H1 (cell line): Measurements from ENCODE around the gene HID1. TPM values are rescaled to one million over a fixed set of nuclear protein-coding genes. Genes with fewer than 3 reads are reported as not detected.
A peak's percentile ranks its signal among the peaks of the same experiment; 100 is the strongest.

Experiments
- CTCF ChIA-PET: fragments of 300-600 bp; sonication (Branson Sonifier 250); formaldehyde crosslinking; loops from one replicate; lab custom pipeline; 2021; ENCODE audit not compliant: partially characterized antibody; lab: Charles Lee
- POLR2A ChIA-PET: fragments of 300-600 bp; sonication (Branson Sonifier 250); formaldehyde crosslinking; loops from one replicate; lab custom pipeline; 2021; ENCODE audit warnings: inconsistent platforms; ENCODE audit not compliant: partially characterized antibody; lab: Charles Lee
- DNase-seq, 2 experiments: peaks; one replicate each; pipeline versions ENCODE4 v3.0.0 to v3.0.0-alpha.2; 2010 to 2022; ENCODE audit warnings: low spot score in 2 of 2, low read depth in 1 of 2, mixed read lengths in 1 of 2
- FAIRE-seq: peaks from 2 replicates; lab custom pipeline; 2011; peaks lifted over from hg19 to GRCh38; lab: Jason Lieb, UNC
- H2AFZ ChIP-seq: 2 replicates; pipeline ENCODE4 v1.8.1; 2012; ENCODE audit warnings: low read length, inconsistent platforms
- H2AK5ac ChIP-seq: 2 replicates; pipeline ENCODE4 v1.6.1; 2013; ENCODE audit warnings: low read depth, low read length
- H2BK120ac ChIP-seq: replicated peaks from 2 replicates; pipeline ENCODE3; 2013; ENCODE audit warnings: low read depth, low read length, inconsistent platforms
- H2BK12ac ChIP-seq: 2 replicates; pipeline ENCODE4 v1.6.1; 2013; ENCODE audit warnings: low read depth, low read length
- H2BK15ac ChIP-seq: 2 replicates; pipeline ENCODE4 v1.6.1; 2013; ENCODE audit warnings: low read length
- H2BK20ac ChIP-seq: 2 replicates; pipeline ENCODE4 v1.6.1; 2013; ENCODE audit warnings: low read length
- H2BK5ac ChIP-seq: 2 replicates; pipeline ENCODE4 v1.6.1; 2013; ENCODE audit warnings: low read depth, low read length
- H3K14ac ChIP-seq: 2 replicates; pipeline ENCODE4 v1.6.1; 2013; ENCODE audit warnings: inconsistent platforms; ENCODE audit not compliant: insufficient read length
- H3K18ac ChIP-seq: 2 replicates; pipeline ENCODE4 v1.6.1; 2013; ENCODE audit warnings: low read length; ENCODE audit errors: extremely low read depth
- H3K23ac ChIP-seq: 2 replicates; pipeline ENCODE4 v1.6.1; 2013; ENCODE audit warnings: inconsistent platforms; ENCODE audit not compliant: insufficient read length
- H3K23me2 ChIP-seq: 2 replicates; pipeline ENCODE4 v1.6.1; 2013; ENCODE audit warnings: low read depth, low read length
- H3K27ac ChIP-seq: 2 replicates; pipeline ENCODE4 v1.6.1; 2011; ENCODE audit warnings: low read depth, low read length, inconsistent platforms
- H3K27me3 ChIP-seq, 4 experiments: replicated peaks in 1 of 4; 1 replicate in 1 of 4; 2 replicates in 3 of 4; pipeline versions ENCODE4 v1.6.1 to v1.8.1; 2011 to 2013; ENCODE audit warnings: low read length in 3 of 4, mild to moderate bottlenecking in 3 of 4, inconsistent platforms in 2 of 4, mixed read lengths in 2 of 4, moderate library complexity in 1 of 4; ENCODE audit not compliant: control insufficient read depth in 3 of 4, insufficient read depth in 3 of 4; ENCODE audit errors: extremely low read depth in 1 of 4
- H3K36me3 ChIP-seq, 4 experiments: 2 replicates each; pipeline versions ENCODE4 v1.6.1 to v1.8.1; 2011 to 2013; ENCODE audit warnings: mild to moderate bottlenecking in 4 of 4, low read length in 3 of 4, moderate library complexity in 2 of 4, control low read depth in 1 of 4, inconsistent platforms in 1 of 4; ENCODE audit not compliant: insufficient read depth in 4 of 4, control insufficient read depth in 2 of 4
- H3K4ac ChIP-seq: replicated peaks from 2 replicates; pipeline ENCODE3; 2013; ENCODE audit warnings: low read length, low read depth, mixed read lengths, inconsistent platforms; ENCODE audit not compliant: insufficient read length
- H3K4me1 ChIP-seq, 4 experiments: replicated peaks in 1 of 4; 1 replicate in 1 of 4; 2 replicates in 3 of 4; pipeline versions ENCODE4 v1.6.1 to v1.8.1; 2011 to 2013; ENCODE audit warnings: low read length in 3 of 4, inconsistent platforms in 2 of 4, mixed read lengths in 1 of 4; ENCODE audit not compliant: insufficient read depth in 4 of 4, control insufficient read depth in 3 of 4
- H3K4me2 ChIP-seq, 2 experiments: 2 replicates each; pipeline versions ENCODE4 v1.6.1 to v1.8.1; 2011 to 2013; ENCODE audit warnings: low read depth in 2 of 2, low read length in 2 of 2, control low read depth in 1 of 2, inconsistent platforms in 1 of 2, mild to moderate bottlenecking in 1 of 2; ENCODE audit not compliant: insufficient read depth in 1 of 2
- H3K4me3 ChIP-seq, 4 experiments: fragments of 200-600, 300-600 bp in 1 of 4; sonication (generic), shearing (Covaris generic), sonication (Bioruptor Twin) in 1 of 4; 2 replicates each; pipeline versions ENCODE4 v1.5.1 to v1.8.1; 2011 to 2016; ENCODE audit warnings: low read length in 4 of 4, low read depth in 3 of 4, control low read depth in 2 of 4, inconsistent platforms in 2 of 4, mild to moderate bottlenecking in 2 of 4, mixed read lengths in 1 of 4, moderate library complexity in 1 of 4; ENCODE audit not compliant: insufficient read depth in 2 of 4; ENCODE audit errors: extremely low read depth in 1 of 4
- H3K56ac ChIP-seq: replicated peaks from 2 replicates; pipeline ENCODE3; 2013; ENCODE audit warnings: low read depth, mild to moderate bottlenecking, mixed read lengths, low read length, inconsistent platforms; ENCODE audit not compliant: insufficient read length
- H3K79me1 ChIP-seq: 2 replicates; pipeline ENCODE4 v1.6.1; 2013; ENCODE audit warnings: low read depth, low read length, control low read depth
- H3K79me2 ChIP-seq, 2 experiments: 2 replicates each; pipeline versions ENCODE4 v1.6.1 to v1.8.1; 2012 to 2013; ENCODE audit warnings: low read length in 2 of 2, mild to moderate bottlenecking in 2 of 2, inconsistent platforms in 1 of 2; ENCODE audit not compliant: insufficient read depth in 2 of 2, control insufficient read depth in 1 of 2
- H3K9ac ChIP-seq, 4 experiments: replicated peaks in 1 of 4; 1 replicate in 1 of 4; 2 replicates in 3 of 4; pipeline versions ENCODE4 v1.6.1 to v1.8.1; 2011 to 2013; ENCODE audit warnings: low read depth in 3 of 4, low read length in 3 of 4, control low read depth in 2 of 4, mild to moderate bottlenecking in 2 of 4, moderate library complexity in 2 of 4, inconsistent platforms in 1 of 4; ENCODE audit errors: extremely low read depth in 1 of 4
- H3K9me3 ChIP-seq, 2 experiments: 2 replicates each; pipeline versions ENCODE4 v1.6.1 to v1.8.1; 2012 to 2013; ENCODE audit warnings: mild to moderate bottlenecking in 2 of 2, moderate library complexity in 2 of 2, control low read depth in 1 of 2, inconsistent platforms in 1 of 2, low read depth in 1 of 2, low read length in 1 of 2, mixed read lengths in 1 of 2; ENCODE audit not compliant: insufficient read depth in 2 of 2
- H4K20me1 ChIP-seq, 2 experiments: replicated peaks in 1 of 2; 2 replicates each; pipeline versions ENCODE3 to v1.8.1; 2011 to 2013; ENCODE audit warnings: inconsistent platforms in 2 of 2, low read length in 2 of 2, mild to moderate bottlenecking in 1 of 2; ENCODE audit not compliant: insufficient read depth in 2 of 2, control insufficient read depth in 1 of 2
- H4K5ac ChIP-seq: 2 replicates; pipeline ENCODE4 v1.6.1; 2013; ENCODE audit warnings: low read length, low read depth, mixed read lengths, inconsistent platforms; ENCODE audit not compliant: insufficient read length
- H4K8ac ChIP-seq: 2 replicates; pipeline ENCODE4 v1.8.0; 2013; ENCODE audit warnings: mild to moderate bottlenecking, moderate library complexity, low read length, inconsistent platforms; ENCODE audit not compliant: insufficient read depth; ENCODE audit errors: extremely low read depth
- H4K91ac ChIP-seq: replicated peaks from 2 replicates; pipeline ENCODE3; 2013; ENCODE audit warnings: low read length, mixed read lengths, inconsistent platforms; ENCODE audit not compliant: insufficient read length
- EZH2 ChIP-seq: fragments of 200-600 bp; sonication (generic); IDR thresholded peaks from 2 replicates; pipeline ENCODE4 v1.7.1; 2012; ENCODE audit warnings: low read depth, mild to moderate bottlenecking, moderate library complexity, low read length, inconsistent platforms; ENCODE audit not compliant: severe bottlenecking
- GABPA ChIP-seq: IDR thresholded peaks from 2 replicates; pipeline ENCODE4 v1.6.1; 2011; ENCODE audit warnings: mild to moderate bottlenecking, low read length, moderate library complexity, borderline replicate concordance; ENCODE audit not compliant: insufficient read depth
- MAX ChIP-seq: IDR thresholded peaks from 2 replicates; pipeline ENCODE4 v1.6.1; 2012; ENCODE audit warnings: inconsistent platforms
- RAD21 ChIP-seq, 2 experiments: IDR thresholded peaks in 1 of 2; conservative IDR thresholded peaks in 1 of 2; 2 replicates each; pipeline ENCODE4 v1.6.1; 2011; ENCODE audit warnings: low read depth in 2 of 2, low read length in 2 of 2, improper control_type of control experiment in 1 of 2, inconsistent platforms in 1 of 2, mild to moderate bottlenecking in 1 of 2, moderate library complexity in 1 of 2
- RNF2 ChIP-seq: fragments of 200-900, 300-1000 bp; sonication (generic); IDR thresholded peaks from 2 replicates; pipeline ENCODE4 v1.7.1; 2016; ENCODE audit warnings: borderline replicate concordance, low read depth, mild to moderate bottlenecking, antibody characterized with exemption, low read length; ENCODE audit not compliant: poor library complexity, severe bottlenecking; ENCODE audit errors: missing control alignments
- SIRT6 ChIP-seq: IDR thresholded peaks from one replicate; pipeline ENCODE4 v1.7.1; 2012; ENCODE audit warnings: low read length, inconsistent platforms
- SP1 ChIP-seq: IDR thresholded peaks from 2 replicates; pipeline ENCODE4 v1.6.1; 2011; ENCODE audit warnings: low read depth, low read length
- SP2 ChIP-seq: IDR thresholded peaks from 2 replicates; pipeline ENCODE4 v1.6.1; 2012; ENCODE audit warnings: mild to moderate bottlenecking, low read length, inconsistent platforms
- TBP ChIP-seq: IDR thresholded peaks from 2 replicates; pipeline ENCODE4 v1.6.1; 2011; ENCODE audit warnings: low read depth, low read length, improper control_type of control experiment
- ZNF274 ChIP-seq: IDR thresholded peaks from 2 replicates; pipeline ENCODE4 v1.7.0; 2012; ENCODE audit warnings: low read length, borderline replicate concordance; ENCODE audit errors: extremely low read depth
- WGBS, 2 experiments: shearing (Covaris generic) in 1 of 2; methylation state at CpG; one replicate each; pipeline versions ENCODE4 v1.1.6 to v1.1.7; 2013 to 2015; ENCODE audit warnings: low lambda C conversion rate in 2 of 2, mixed read lengths in 2 of 2, inconsistent platforms in 1 of 2, low coverage in 1 of 2, missing lambda C conversion rate in 1 of 2; ENCODE audit not compliant: insufficient replicate concordance in 2 of 2, insufficient coverage in 1 of 2, insufficient read length in 1 of 2; ENCODE audit errors: extremely low coverage in 1 of 2, missing lambda C conversion rate in 1 of 2; 5-methylcytosine and 5-hydroxymethylcytosine counted together
- polyA plus RNA-seq, 7 experiments: library from polyadenylated mRNA; depleted of rRNA in 3 of 7; stranded (reverse) in 5 of 7; unstranded in 2 of 7; fragments of >200 nt in 5 of 7; fragments of 200-250 nt in 2 of 7; gene quantifications; 1 replicate in 5 of 7; 2 replicates in 1 of 7; 4 replicates in 1 of 7; pipeline versions ENCODE4 v1.2.1 to v1.2.3, GENCODE V29; 2011 to 2013; ENCODE audit warnings: missing spikeins in 2 of 7, mixed read lengths in 2 of 7
- total RNA-seq: library from RNA; stranded (reverse); fragmentation: NEBNext Ultra II Directional; extraction: Animal tissue kit (Norgen Biotek cat#: 25700); gene quantifications from 2 replicates; pipeline ENCODE4 v1.2.1, GENCODE V29; 2021

HID1 gene
- total and polyA plus RNA-seq, 2 of the 8 experiments (the other 6 are each of a cell fraction or from before 2014, with no cell fraction given), result 15.1 to 25.9 TPM

- peaks cover 2 to 6% of the 10 kb centered on the region in 2 experiments for H4K20me1 ChIP-seq
- H3K4me3 ChIP-seq, result peak within 1 kb of the TSS; percentile 28 to 54 (median 36)
- H3K27ac ChIP-seq, result no peak within 1 kb of the TSS
- 7% methylated on average over 61 of the region's 78 CpGs; no CpG with 5 or more reads in 1 of the 2 experiments for WGBS, 2 experiments
- POLR2A ChIA-PET, result interaction anchor here (0.7 to 0.8 kb wide), 2 partner anchors 9 to 71 kb away, joined by 3 to 4 read pairs; no protein-coding TSS in a partner anchor
- no peak within 1 kb of the TSS for H4K91ac ChIP-seq
- no peak within 1 kb of the TSS for H4K5ac ChIP-seq
- no peak within 1 kb of the TSS for H2BK120ac ChIP-seq
- DNase-seq, result no peak
- H3K23ac ChIP-seq, result no peak within 1 kb of the TSS
- H2BK12ac ChIP-seq, result no peak within 1 kb of the TSS
- no peak within 1 kb of the TSS for H3K4ac ChIP-seq
- FAIRE-seq, result no peak
- H3K4me1 ChIP-seq, result peaks cover 0 to 6% (median 5%) of the 10 kb centered on the region in 4 experiments; a peak in 4 of 7 replicates
- no peaks in the 10 kb centered on the region for H3K79me2 ChIP-seq
- no peak within 1 kb of the TSS for H2AFZ ChIP-seq
- no peak within 1 kb of the TSS for H3K14ac ChIP-seq
- no peak within 1 kb of the TSS for H2AK5ac ChIP-seq
- H3K27me3 ChIP-seq, result peaks cover 22 to 59% (median 52%) of the 10 kb centered on the region in 4 experiments
- no peak within 1 kb of the TSS; the same call in 1 of the 2 replicates for H3K18ac ChIP-seq
- no peak within 1 kb of the TSS; the same call in 1 of the 2 replicates for H4K8ac ChIP-seq
- no peaks in the 10 kb centered on the region for H3K36me3 ChIP-seq
- no peak within 1 kb of the TSS for H3K9ac ChIP-seq
- no peaks in the 10 kb centered on the region for H3K9me3 ChIP-seq
- H2BK5ac ChIP-seq, result no peak within 1 kb of the TSS
- CTCF ChIA-PET, result interaction anchor here (0.9 to 49.9 kb wide), 8 partner anchors 9 to 74 kb away, joined by 3 to 1072 read pairs (median 4); partner anchors contain the start of gene OTOP2
- H3K4me2 ChIP-seq, result peak within 1 kb of the TSS; percentile 70
- no peak within 1 kb of the TSS for H2BK20ac ChIP-seq
- 0 out of 2 replicates have a peak within 1 kb of the TSS, but pooled peaks have one; percentile 16 for H2BK15ac ChIP-seq
- H3K79me1 ChIP-seq, result no peaks in the 10 kb centered on the region
- peaks cover 3% of the 10 kb centered on the region; the same call in 1 of the 2 replicates for H3K23me2 ChIP-seq
- peak within 1 kb of the TSS; percentile 62 for H3K56ac ChIP-seq
- no peak for TF ChIP-seq ZNF274
- TF ChIP-seq GABPA, result peak; percentile 50; the same call in 1 of the 2 replicates
- TF ChIP-seq SP2, result no peak
- TF ChIP-seq RAD21 (IDR thresholded peaks at IDR 0.05 in 1 of 2, conservative IDR thresholded peaks at IDR 0.05 in 1 of 2; ENCODE audit: low read depth in 2 of 2, low read length in 2 of 2), result no peak
- peak; percentile 98 for TF ChIP-seq EZH2
- TF ChIP-seq TBP, result no peak
- no peak for TF ChIP-seq SP1
- no peak for TF ChIP-seq MAX
- TF ChIP-seq SIRT6, result no peak
- peak; percentile 42 for TF ChIP-seq RNF2
Observed at GRCh38 chr17:74935585-74936469, 36.7 kb downstream of the HID1 start, which contains the start of gene OTOP3. TSS of gene OTOP3 (plus strand) at chr17:74935898. CDS start at chr17:74935922, 24 bp downstream.
